ENCODE measurements around the gene LYRM7.

DNA sequence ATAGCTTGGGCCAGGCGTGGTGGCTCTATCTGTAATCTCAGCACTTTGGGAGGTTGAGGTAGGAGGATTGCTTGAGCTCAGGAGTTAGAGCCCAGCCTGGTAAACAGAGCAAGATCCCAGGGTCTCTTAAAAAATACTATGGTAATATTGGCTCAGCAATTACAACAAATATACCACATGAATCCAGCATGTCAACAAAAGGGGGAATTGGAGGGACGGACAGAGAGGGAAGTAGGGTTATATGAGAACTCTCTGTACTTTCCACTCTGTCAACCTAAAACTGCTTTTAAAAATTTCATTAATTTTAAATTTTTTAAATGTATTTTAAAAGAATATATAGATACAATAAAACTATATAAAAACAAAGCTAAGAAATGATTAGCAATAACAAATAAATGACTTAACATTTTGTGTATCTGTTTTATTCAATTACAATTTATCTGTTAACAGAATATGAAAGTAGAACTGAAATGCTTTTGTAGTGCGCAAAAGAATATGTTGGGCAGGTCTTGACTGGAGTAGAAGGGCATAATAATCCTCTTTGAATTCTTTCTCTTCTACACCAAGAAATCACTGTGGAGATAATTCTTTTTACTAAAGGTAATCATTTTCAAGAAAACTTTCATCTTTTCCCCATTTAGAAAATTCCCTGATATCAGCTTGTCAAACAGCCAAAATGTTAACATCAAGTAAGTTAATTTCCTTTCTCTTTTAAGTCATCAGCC, 80.2 kb downstream of the LYRM7 start:
- TF ChIP-seq, protein P1, sequence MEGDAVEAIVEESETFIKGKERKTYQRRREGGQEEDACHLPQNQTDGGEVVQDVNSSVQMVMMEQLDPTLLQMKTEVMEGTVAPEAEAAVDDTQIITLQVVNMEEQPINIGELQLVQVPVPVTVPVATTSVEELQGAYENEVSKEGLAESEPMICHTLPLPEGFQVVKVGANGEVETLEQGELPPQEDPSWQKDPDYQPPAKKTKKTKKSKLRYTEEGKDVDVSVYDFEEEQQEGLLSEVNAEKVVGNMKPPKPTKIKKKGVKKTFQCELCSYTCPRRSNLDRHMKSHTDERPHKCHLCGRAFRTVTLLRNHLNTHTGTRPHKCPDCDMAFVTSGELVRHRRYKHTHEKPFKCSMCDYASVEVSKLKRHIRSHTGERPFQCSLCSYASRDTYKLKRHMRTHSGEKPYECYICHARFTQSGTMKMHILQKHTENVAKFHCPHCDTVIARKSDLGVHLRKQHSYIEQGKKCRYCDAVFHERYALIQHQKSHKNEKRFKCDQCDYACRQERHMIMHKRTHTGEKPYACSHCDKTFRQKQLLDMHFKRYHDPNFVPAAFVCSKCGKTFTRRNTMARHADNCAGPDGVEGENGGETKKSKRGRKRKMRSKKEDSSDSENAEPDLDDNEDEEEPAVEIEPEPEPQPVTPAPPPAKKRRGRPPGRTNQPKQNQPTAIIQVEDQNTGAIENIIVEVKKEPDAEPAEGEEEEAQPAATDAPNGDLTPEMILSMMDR (IDR thresholded peaks at IDR 0.05): no peak
- no peak for TF ChIP-seq POLR2AphosphoS5 (IDR thresholded peaks at IDR 0.05; ENCODE audit: insufficient read depth in 1 of 2, low read depth in 1 of 2)
